Activated CD4-positive, alpha-beta T cell treated with anti-CD3 and anti-CD28 coated beads, Interleukin-2, amount 50 U/mL, for 1 hour (primary cell): ENCODE data around the gene SP6.
A peak's percentile ranks its signal among the peaks of the same experiment; 100 is the strongest.

Experiments used
- DNase-seq: peaks from one replicate; pipeline ENCODE4 v3.0.0-alpha.2; 2020

Gene SP6

GRCh38 chr17:47850692-47851573, at the start of gene SP6:
TSS of gene SP6 (minus strand) at chr17:47851163. CDS start at chr17:47848429, 2,734 bp downstream.
- DNase-seq: peak; percentile 69

GRCh38 chr17:47899643-47900042, 48.7 kb upstream of the SP6 start:
- DNase-seq: no peak

GRCh38 chr17:47898241-47898640, 47.3 kb upstream of the SP6 start:
- DNase-seq: no peak

- no peak for DNase-seq
These were observed 46.6 kb upstream of the SP6 start for GRCh38 chr17:47897561-47897960.

- no peak for DNase-seq
These were observed 45.9 kb upstream of the SP6 start for GRCh38 chr17:47896672-47897490.

GRCh38 chr17:47895856-47896671, 45.1 kb upstream of the SP6 start, which contains the start of gene SP2:
TSS of gene SP2 (plus strand) at chr17:47896236. CDS start at chr17:47896287, 51 bp downstream.
- DNase-seq: peak; percentile 99

GRCh38 chr17:47895347-47895855, 44.4 kb upstream of the SP6 start:
- DNase-seq: peak; percentile 9

GRCh38 chr17:47894498-47895346, 43.8 kb upstream of the SP6 start:
- no peak for DNase-seq

- DNase-seq: no peak
These were observed 40.7 kb upstream of the SP6 start for GRCh38 chr17:47891545-47892088.

GRCh38 chr17:47889734-47890529, 39.0 kb upstream of the SP6 start:
- DNase-seq: peak; percentile 95

- DNase-seq: no peak
These were observed 37.3 kb upstream of the SP6 start for GRCh38 chr17:47888293-47888692.

GRCh38 chr17:47884905-47885730, 34.2 kb upstream of the SP6 start:
- no peak for DNase-seq

GRCh38 chr17:47884427-47884740, 33.4 kb upstream of the SP6 start:
- no peak for DNase-seq

- no peak for DNase-seq
These were observed 32.8 kb upstream of the SP6 start for GRCh38 chr17:47883589-47884426.

- no peak for DNase-seq
These were observed 32.0 kb upstream of the SP6 start for GRCh38 chr17:47882695-47883588.

- DNase-seq: no peak
These were observed 31.3 kb upstream of the SP6 start for GRCh38 chr17:47882247-47882646.

- DNase-seq: no peak
These were observed 29.0 kb upstream of the SP6 start for GRCh38 chr17:47879776-47880454.
